ENCODE results near the gene GMPS. TPM values are rescaled to one million over a fixed set of nuclear protein-coding genes. Genes with fewer than 3 reads are reported as not detected.

Gene GMPS
- total RNA-seq, 1 experiment from 2014 or later, result 119 TPM

DNA sequence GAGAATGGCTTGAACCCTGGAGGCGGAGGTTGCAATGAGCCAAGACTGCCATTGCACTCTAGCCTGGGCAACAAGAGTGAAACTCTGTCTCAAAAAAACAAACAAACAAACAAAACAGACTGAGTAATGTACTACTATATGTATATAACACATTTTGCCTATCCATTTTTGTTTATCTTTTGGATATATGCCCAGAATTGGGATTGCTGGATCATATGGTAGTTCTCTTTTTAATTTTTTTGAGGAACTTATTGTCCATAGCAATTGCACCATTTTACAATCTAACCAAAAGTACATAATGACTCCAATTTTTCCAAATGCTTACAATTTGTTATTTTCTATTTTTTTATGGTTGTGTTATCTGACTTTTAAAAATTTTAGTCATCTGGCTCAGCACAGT lies 47.3 kb downstream of the GMPS start:
- H3K9ac ChIP-seq (ENCODE audit: low read length), result no peak overlapping the region
- no peaks in the 10 kb centered on the region for H3K9me2 ChIP-seq (ENCODE audit: insufficient read depth)
- no peak overlapping the region for H3K4me3 ChIP-seq (replicated peaks in 1 of 2; ENCODE audit: low read depth in 1 of 2, low read length in 2 of 2)
- ChIA-PET CTCF (no interaction called here), RAD21 (ENCODE audit: low non-redundant PET in 1 of 2, low total read pairs in 2 of 2, uncharacterized antibody in 2 of 2, unreplicated experiment in 2 of 2) (no interaction called here), POLR2A (no interaction called here)
- BruUV-seq (replicated peaks), result no TSS peak
- DNase-seq (ENCODE audit: low read depth, low spot score) (no peak), ATAC-seq (no peak)
- H3K4me2 ChIP-seq (ENCODE audit: low read length), result no peak overlapping the region
- no peaks in the 10 kb centered on the region for H3K4me1 ChIP-seq (ENCODE audit: control insufficient read depth in 1 of 2, insufficient read depth in 2 of 2, low read length in 2 of 2)
- peaks cover 5% of the 10 kb centered on the region for H3K79me2 ChIP-seq (ENCODE audit: insufficient read depth, low read length)
- TF ChIP-seq, protein P1, sequence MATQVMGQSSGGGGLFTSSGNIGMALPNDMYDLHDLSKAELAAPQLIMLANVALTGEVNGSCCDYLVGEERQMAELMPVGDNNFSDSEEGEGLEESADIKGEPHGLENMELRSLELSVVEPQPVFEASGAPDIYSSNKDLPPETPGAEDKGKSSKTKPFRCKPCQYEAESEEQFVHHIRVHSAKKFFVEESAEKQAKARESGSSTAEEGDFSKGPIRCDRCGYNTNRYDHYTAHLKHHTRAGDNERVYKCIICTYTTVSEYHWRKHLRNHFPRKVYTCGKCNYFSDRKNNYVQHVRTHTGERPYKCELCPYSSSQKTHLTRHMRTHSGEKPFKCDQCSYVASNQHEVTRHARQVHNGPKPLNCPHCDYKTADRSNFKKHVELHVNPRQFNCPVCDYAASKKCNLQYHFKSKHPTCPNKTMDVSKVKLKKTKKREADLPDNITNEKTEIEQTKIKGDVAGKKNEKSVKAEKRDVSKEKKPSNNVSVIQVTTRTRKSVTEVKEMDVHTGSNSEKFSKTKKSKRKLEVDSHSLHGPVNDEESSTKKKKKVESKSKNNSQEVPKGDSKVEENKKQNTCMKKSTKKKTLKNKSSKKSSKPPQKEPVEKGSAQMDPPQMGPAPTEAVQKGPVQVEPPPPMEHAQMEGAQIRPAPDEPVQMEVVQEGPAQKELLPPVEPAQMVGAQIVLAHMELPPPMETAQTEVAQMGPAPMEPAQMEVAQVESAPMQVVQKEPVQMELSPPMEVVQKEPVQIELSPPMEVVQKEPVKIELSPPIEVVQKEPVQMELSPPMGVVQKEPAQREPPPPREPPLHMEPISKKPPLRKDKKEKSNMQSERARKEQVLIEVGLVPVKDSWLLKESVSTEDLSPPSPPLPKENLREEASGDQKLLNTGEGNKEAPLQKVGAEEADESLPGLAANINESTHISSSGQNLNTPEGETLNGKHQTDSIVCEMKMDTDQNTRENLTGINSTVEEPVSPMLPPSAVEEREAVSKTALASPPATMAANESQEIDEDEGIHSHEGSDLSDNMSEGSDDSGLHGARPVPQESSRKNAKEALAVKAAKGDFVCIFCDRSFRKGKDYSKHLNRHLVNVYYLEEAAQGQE (IDR thresholded peaks at IDR 0.05; ENCODE audit: low read depth), result no peak
- TF ChIP-seq POLR2AphosphoS5 (IDR thresholded peaks at IDR 0.05; ENCODE audit: low read depth, low read length) (no peak), ZFX (IDR thresholded peaks at IDR 0.05) (no peak), POLR2A (IDR thresholded peaks at IDR 0.05; ENCODE audit: borderline replicate concordance, extremely low read depth, insufficient read depth, insufficient read length) (no peak), FOSL1 (IDR thresholded peaks at IDR 0.05; ENCODE audit: low read depth) (no peak), YY1 (IDR thresholded peaks at IDR 0.05; ENCODE audit: extremely low read depth, insufficient replicate concordance, low read depth, low read length) (no peak), ZNF274 (IDR thresholded peaks at IDR 0.05; ENCODE audit: low read depth, low read length) (no peak), ELF1 (IDR thresholded peaks at IDR 0.05; ENCODE audit: borderline replicate concordance, low read depth) (no peak), CBX3 (IDR thresholded peaks at IDR 0.05; ENCODE audit: low read depth) (no peak), EGR1 (IDR thresholded peaks at IDR 0.05; ENCODE audit: low read depth) (no peak), EZH2 (IDR thresholded peaks at IDR 0.05) (no peak), RAD21 (IDR thresholded peaks at IDR 0.05; ENCODE audit: low read depth) (no peak), TCF7L2 (IDR thresholded peaks at IDR 0.05; ENCODE audit: borderline replicate concordance, extremely low read depth, insufficient read depth, insufficient read length) (no peak), SIN3A (IDR thresholded peaks at IDR 0.05; ENCODE audit: low read depth) (no peak), SP1 (IDR thresholded peaks at IDR 0.05; ENCODE audit: low read depth) (no peak)
- TF ChIP-seq, protein P2, sequence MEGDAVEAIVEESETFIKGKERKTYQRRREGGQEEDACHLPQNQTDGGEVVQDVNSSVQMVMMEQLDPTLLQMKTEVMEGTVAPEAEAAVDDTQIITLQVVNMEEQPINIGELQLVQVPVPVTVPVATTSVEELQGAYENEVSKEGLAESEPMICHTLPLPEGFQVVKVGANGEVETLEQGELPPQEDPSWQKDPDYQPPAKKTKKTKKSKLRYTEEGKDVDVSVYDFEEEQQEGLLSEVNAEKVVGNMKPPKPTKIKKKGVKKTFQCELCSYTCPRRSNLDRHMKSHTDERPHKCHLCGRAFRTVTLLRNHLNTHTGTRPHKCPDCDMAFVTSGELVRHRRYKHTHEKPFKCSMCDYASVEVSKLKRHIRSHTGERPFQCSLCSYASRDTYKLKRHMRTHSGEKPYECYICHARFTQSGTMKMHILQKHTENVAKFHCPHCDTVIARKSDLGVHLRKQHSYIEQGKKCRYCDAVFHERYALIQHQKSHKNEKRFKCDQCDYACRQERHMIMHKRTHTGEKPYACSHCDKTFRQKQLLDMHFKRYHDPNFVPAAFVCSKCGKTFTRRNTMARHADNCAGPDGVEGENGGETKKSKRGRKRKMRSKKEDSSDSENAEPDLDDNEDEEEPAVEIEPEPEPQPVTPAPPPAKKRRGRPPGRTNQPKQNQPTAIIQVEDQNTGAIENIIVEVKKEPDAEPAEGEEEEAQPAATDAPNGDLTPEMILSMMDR (IDR thresholded peaks at IDR 0.05 in 2 of 3, conservative IDR thresholded peaks at IDR 0.05 in 1 of 3; ENCODE audit: borderline replicate concordance in 1 of 3, insufficient read depth in 1 of 3, low read depth in 2 of 3, low read length in 2 of 3), result no peak
- TF ChIP-seq, protein P3, sequence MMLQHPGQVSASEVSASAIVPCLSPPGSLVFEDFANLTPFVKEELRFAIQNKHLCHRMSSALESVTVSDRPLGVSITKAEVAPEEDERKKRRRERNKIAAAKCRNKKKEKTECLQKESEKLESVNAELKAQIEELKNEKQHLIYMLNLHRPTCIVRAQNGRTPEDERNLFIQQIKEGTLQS (IDR thresholded peaks at IDR 0.05), result no peak
- TF ChIP-seq, protein P4, sequence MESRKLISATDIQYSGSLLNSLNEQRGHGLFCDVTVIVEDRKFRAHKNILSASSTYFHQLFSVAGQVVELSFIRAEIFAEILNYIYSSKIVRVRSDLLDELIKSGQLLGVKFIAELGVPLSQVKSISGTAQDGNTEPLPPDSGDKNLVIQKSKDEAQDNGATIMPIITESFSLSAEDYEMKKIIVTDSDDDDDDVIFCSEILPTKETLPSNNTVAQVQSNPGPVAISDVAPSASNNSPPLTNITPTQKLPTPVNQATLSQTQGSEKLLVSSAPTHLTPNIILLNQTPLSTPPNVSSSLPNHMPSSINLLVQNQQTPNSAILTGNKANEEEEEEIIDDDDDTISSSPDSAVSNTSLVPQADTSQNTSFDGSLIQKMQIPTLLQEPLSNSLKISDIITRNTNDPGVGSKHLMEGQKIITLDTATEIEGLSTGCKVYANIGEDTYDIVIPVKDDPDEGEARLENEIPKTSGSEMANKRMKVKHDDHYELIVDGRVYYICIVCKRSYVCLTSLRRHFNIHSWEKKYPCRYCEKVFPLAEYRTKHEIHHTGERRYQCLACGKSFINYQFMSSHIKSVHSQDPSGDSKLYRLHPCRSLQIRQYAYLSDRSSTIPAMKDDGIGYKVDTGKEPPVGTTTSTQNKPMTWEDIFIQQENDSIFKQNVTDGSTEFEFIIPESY (IDR thresholded peaks at IDR 0.05; ENCODE audit: extremely low read depth, insufficient replicate concordance, low read length), result no peak
- peaks cover 15 to 52% of the 10 kb centered on the region in 2 experiments for H3K36me3 ChIP-seq (ENCODE audit: control insufficient read depth in 1 of 2, insufficient read depth in 2 of 2, low read length in 2 of 2)
- H3K9me3 ChIP-seq (ENCODE audit: control insufficient read depth in 1 of 2, insufficient read depth in 1 of 2, low read depth in 1 of 2, low read length in 2 of 2), result no peaks in the 10 kb centered on the region
- intact Hi-C loops (cut with micrococcal nuclease), result no loop called here
- no peaks in the 10 kb centered on the region for H4K20me1 ChIP-seq (ENCODE audit: insufficient read depth)
- H2AFZ ChIP-seq (ENCODE audit: low read depth, low read length, poor library complexity, severe bottlenecking), result no peak overlapping the region
- H3K27ac ChIP-seq (ENCODE audit: low read depth, low read length), result no peak overlapping the region
- no peaks in the 10 kb centered on the region for H3K27me3 ChIP-seq (ENCODE audit: insufficient read depth, low read length)
